Fibroblast of lung (primary cell): ENCODE data around the gene PDE9A.

ENCODE experiments used
- EZH2 ChIP-seq: IDR thresholded peaks from 2 replicates; pipeline ENCODE4 v1.5.1; 2012; ENCODE audit warnings: low read length, control low read depth, mild to moderate bottlenecking; ENCODE audit errors: missing control alignments
- TF ChIP-seq, protein P1 (sequence below), 2 donors: IDR thresholded peaks in 1 of 2; conservative IDR thresholded peaks in 1 of 2; 1 replicate in 1 of 2; 2 replicates in 1 of 2; pipeline ENCODE4 v1.5.1; 2011 to 2012; ENCODE audit warnings: low read length in 2 of 2, control low read depth in 1 of 2, inconsistent platforms in 1 of 2, low read depth in 1 of 2, mild to moderate bottlenecking in 1 of 2

DNA sequence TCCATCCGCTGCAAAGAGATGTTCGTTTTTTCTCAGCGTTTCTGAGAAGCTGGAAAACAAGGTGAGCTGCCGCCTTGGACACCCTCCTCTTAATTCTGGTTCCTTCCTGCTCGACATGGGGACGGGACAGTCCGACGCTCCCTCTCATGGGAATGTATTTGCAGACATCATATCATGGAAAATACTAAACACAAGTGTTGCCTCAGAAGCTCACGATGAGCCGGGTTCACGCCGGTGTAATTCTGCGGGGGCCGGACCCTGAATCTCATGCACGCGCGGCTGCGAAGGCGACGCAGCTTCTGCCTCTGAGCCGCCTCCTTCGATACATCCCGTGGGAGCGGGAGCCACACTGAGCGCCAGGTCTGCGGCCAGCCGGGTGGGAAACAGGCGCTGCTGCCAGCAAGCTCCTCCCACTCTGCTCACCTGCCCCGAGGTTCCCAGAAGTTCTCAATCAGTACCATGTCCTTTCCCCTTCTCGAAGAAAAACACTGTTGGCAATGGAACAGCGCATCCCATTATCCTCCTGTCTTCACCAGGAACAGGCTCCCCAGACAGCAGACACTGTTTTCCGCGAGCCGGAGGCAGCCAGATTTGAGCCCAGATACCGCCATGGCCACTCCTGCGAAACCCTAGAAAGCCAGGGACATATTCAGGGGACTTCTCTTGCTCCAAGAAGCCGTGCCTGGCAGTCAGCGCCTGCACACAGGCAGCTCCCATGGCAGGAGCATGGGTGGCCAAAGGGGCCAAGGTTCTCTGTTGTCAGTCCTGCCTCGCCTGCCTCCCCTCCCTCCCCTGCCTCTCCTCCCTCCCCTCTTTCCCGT, 127.9 kb downstream of the PDE9A start:
- TF ChIP-seq, protein P1, sequence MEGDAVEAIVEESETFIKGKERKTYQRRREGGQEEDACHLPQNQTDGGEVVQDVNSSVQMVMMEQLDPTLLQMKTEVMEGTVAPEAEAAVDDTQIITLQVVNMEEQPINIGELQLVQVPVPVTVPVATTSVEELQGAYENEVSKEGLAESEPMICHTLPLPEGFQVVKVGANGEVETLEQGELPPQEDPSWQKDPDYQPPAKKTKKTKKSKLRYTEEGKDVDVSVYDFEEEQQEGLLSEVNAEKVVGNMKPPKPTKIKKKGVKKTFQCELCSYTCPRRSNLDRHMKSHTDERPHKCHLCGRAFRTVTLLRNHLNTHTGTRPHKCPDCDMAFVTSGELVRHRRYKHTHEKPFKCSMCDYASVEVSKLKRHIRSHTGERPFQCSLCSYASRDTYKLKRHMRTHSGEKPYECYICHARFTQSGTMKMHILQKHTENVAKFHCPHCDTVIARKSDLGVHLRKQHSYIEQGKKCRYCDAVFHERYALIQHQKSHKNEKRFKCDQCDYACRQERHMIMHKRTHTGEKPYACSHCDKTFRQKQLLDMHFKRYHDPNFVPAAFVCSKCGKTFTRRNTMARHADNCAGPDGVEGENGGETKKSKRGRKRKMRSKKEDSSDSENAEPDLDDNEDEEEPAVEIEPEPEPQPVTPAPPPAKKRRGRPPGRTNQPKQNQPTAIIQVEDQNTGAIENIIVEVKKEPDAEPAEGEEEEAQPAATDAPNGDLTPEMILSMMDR (conservative IDR thresholded peaks at IDR 0.05 in 1 of 2, IDR thresholded peaks at IDR 0.05 in 1 of 2; ENCODE audit: low read depth in 1 of 2, low read length in 2 of 2) = no peak
- peak; percentile 16 for TF ChIP-seq EZH2
